Right ventricle myocardium superior (tissue), 1 donor: ENCODE measurements around the gene HMBS. TPM values are rescaled to one million over a fixed set of nuclear protein-coding genes. Genes with fewer than 3 reads are reported as not detected.
"Not testable (repeated sequence)": the region's sequence is repeated elsewhere in the genome, so short reads cannot be mapped to it uniquely, and the experiment has no call there.

Experiments used
- ATAC-seq: fragments of 200-7000 bp; cut with Tn5 transposase; one replicate; pipeline ENCODE4 v1.9.1; 2020; ENCODE audit warnings: mild to moderate bottlenecking; ENCODE audit not compliant: poor library complexity
- DNase-seq: peaks from one replicate; pipeline ENCODE4 v3.0.0-alpha.2; 2020
- intact Hi-C: fragments of 100-400 bp; cut with DNase I; formaldehyde crosslinking; loops from one replicate; pipeline ENCODE4 v1.11.2; 2022
- long read RNA-seq: library from polyadenylated mRNA; unstranded; transcript quantifications from one replicate; pipeline ENCODE4 v2.0.0, GENCODE V29; 2021
- total RNA-seq: library from RNA; stranded (reverse); fragmentation: NEBNext Ultra II Directional; extraction: Animal tissue kit (Norgen Biotek cat#: 25700); gene quantifications from one replicate; pipeline ENCODE4 v1.2.1, GENCODE V29; 2021
- donor health status: DM: no; HTN: yes; CAD: no; lungs with severe emphysema.

The HMBS gene
- total RNA-seq = 22.1 TPM
- long read RNA-seq, transcript HMBS-201 (14 exons, 1,501 nt) = major isoform, 40 of 57 reads
- long read RNA-seq, partial matches to known transcripts = 5 of 57 reads
- long read RNA-seq, other reads (novel, unspliced or antisense) = 8 of 57 reads

DNA sequence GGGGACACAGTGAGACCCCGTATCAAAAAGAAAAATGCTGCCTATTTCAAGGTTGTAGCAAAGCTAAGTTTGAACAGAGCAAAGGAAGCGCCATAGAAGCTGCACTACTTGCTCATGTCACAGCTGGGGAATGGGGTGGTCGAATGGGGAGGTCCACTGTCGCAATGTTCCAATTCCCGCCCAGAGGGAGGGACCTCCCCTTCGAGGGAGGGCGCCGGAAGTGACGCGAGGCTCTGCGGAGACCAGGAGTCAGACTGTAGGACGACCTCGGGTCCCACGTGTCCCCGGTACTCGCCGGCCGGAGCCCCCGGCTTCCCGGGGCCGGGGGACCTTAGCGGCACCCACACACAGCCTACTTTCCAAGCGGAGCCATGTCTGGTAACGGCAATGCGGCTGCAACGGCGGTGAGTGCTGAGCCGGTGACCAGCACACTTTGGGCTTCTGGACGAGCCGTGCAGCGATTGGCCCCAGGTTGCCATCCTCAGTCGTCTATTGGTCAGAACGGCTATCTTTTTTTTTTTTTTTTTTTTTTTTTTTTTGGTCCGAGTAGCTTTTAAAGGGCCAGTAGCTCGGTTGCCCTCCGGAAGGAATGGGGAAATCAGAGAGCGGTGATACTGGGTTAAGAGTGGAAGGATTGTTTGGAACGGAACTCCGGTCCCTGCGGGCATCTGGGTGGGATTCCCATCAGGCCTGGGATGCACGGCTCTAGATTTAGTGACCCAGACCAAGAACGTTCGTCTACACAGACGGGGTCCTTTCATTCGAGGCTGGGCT is at the start of gene HMBS:
Gene HMBS (plus strand): TSS at position 219 of the 774 bp plus-strand sequence. CDS start 153 bp downstream, at position 372.
- ATAC-seq (peak; percentile 98), DNase-seq (peak; percentile 96)
- intact Hi-C loops = no loop called here

DNA sequence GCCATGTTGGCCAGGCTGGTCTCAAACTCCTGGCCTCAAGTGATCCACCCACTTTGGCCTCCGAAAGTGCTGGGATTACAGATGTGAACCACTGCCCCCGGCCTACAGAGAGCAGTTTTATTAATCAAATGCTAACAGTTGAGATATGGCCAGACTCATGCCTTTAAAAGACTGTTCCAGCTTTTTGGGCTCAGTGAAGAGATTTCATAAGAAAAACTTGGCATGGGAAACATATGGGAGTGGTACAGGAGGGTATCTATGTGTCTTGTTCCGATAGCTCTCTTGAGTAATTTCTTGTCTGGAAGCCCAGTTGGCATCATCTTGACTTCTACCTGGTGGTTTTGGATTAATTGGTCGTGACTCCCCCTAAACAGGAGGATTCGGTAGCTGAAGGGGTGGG is 45.8 kb upstream of the HMBS start:
- intact Hi-C loops = no loop called here
- DNase-seq (no peak), ATAC-seq (no peak)

DNA sequence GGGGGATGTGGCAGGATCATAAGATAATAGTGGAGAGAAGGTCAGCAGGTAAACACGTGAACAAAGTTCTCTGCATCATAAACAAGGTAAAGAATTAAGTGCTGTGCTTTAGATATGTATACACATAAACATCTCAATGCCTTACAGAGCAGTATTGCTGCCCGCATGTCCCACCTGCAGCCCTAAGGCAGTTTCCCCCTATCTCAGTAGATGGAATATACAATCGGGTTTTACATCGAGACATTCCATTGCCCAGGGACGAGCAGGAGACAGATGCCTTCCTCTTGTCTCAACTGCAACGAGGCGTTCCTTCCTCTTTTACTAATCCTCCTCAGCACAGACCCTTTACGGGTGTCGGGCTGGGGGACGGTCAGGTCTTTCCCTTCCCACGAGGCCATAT is 45.2 kb upstream of the HMBS start:
- ATAC-seq, intact Hi-C loops, DNase-seq: not testable (repeated sequence)

DNA sequence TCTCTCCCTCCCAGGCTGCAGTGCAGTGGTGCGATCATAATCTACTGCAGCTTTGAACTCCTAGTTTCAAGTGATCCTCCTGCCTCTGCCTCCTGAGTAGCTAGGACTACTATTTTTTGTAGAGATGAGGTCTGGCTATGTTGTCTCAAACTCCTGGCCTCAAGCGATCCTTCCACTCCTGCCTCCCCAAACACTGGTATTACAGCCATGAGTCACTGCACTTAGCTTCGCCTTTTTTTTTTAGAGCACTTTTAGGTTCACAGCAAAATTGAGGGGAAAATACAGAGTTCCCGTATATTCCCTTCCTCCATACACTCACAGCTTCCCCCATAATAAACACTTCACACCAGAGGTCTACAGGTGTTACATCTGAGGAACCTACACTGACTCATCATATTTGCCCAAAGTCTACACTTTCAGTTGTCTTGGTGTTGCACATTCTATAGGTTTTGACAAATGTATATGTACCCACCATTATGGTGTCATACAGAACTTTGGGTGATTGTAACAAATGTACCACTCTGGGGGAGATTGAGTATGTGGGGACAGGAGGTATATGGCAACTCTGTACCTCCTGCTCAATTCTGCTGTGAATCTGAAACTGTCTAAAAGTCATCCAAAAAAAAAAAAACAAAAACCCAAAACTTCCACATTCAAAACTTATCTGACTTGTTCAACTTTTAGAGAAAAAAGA is 42.7 kb upstream of the HMBS start:
- intact Hi-C loops = no loop called here
- no peak for ATAC-seq
- no peak for DNase-seq

DNA sequence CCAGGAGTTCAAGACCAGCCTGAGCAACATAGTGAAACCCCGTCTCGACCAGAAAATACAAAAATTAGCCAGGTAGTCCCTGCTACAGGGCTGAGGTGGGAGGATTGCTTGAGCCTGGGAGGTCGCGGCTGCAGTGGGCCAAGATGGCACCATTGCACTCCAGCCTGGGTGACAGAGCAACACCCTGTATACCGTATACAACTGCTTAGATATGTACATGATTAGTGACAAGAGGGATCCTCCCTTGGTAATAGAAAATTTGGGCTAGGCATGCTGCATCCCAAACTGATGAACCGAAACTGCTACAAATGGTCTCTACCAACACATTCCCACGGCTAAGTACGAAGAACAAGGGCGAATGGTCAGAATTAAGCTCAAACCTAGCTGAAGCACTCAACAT is 41.8 kb upstream of the HMBS start:
- DNase-seq = no peak
- intact Hi-C loops = no loop called here
- no peak for ATAC-seq

DNA sequence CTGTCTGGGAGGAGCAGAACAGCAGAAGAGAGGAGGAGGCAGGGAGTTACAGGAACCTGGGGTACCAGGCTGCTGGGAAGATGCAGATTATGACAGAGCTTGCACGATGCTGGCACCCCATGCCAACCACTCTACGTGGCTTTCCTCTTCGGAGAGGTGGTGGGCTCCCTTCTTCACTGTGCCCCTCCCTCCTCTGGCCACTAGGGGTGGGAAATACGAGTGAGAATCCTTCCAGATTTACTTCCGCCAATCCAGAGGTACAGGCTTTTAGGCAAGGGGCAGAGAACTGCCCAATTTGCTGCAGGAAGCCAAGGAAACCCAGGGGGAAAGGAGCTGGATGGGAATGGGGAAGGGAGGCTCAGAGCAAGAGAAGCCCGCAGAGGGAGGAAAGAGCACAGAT is 40.0 kb upstream of the HMBS start:
- no peak for ATAC-seq
- intact Hi-C loops = no loop called here
- no peak for DNase-seq

DNA sequence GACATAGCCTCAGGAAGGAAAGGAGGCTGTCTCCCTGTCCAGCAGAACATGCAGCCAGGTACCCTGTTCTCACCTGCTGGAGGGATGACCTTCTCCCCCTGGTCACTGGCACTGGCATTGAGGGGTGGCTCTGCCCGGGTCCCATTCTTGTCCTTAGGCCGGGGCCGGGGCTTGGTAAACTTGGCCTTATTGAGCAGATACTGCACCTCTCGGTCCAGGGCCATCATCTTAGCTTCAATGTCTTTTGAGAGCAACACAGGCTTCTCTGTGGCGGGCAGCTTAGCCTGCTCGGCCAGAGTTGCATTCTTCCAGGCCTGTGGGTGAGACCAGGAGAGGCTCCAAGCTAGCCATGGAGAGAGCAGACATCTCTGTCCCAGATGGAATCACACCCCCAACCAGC is 38.2 kb upstream of the HMBS start:
- DNase-seq (no peak), ATAC-seq (no peak)
- intact Hi-C loops = no loop called here

DNA sequence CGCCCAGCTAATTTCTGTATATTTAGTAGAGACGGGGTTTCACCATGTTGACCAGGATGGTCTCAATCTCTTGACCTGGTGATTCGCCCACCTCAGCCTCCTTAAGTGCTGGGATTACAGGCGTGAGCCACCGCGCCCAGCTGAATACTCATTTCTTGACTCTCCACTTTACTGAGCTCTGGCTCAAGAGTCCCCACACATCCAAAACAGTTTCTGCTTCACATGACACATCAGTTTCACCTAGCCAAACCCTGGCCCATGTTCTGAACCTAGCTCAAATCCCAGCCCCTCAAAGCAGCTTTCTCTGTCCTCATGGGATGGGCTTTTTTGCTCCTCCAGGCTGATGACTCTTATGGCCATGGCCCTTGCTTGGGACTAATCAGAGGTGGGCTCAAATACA is 37.5 kb upstream of the HMBS start:
- ATAC-seq (no peak), DNase-seq (no peak)
- intact Hi-C loops = no loop called here

DNA sequence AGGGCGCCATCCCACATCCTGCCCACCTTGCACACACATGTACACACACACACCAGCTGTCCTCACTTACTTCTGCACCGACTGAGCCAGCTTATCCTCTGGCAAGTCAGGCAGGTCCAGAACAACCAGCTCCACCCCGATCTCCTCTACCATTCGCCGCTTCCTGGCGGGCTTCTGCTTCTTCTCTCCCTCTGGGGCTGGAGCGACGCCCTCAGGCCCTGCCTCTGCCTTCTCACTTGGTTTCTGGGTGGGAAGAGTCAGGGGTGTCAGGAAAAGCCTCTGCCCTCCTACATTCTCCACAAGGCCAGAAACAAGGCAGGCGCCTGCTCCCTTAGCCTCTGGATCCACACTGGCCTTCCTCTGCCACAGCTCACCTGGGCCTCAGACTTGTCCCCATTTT is 36.0 kb upstream of the HMBS start:
- DNase-seq (no peak), ATAC-seq (no peak)
- intact Hi-C loops = no loop called here

DNA sequence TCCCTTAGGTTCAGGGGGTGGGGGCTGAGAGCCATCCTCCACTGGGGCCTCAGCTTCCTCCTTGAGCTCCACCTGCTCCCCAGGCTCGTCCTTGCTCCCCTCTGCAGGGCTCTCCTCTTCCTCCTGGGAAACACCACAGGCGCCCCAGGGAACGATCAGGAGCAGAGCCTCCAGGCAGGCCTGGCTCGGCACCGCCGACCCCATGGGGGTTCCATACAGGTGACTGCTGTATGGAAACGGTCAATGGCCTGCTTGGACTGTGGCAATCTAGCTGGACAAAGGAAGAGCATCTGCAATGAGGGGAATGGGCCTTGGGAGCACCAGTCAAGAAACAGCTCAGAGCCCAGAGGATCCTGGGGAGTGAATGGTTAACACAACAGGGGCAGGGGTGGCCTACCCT is 35.6 kb upstream of the HMBS start:
- ATAC-seq (no peak), DNase-seq (no peak)
- intact Hi-C loops = no loop called here

DNA sequence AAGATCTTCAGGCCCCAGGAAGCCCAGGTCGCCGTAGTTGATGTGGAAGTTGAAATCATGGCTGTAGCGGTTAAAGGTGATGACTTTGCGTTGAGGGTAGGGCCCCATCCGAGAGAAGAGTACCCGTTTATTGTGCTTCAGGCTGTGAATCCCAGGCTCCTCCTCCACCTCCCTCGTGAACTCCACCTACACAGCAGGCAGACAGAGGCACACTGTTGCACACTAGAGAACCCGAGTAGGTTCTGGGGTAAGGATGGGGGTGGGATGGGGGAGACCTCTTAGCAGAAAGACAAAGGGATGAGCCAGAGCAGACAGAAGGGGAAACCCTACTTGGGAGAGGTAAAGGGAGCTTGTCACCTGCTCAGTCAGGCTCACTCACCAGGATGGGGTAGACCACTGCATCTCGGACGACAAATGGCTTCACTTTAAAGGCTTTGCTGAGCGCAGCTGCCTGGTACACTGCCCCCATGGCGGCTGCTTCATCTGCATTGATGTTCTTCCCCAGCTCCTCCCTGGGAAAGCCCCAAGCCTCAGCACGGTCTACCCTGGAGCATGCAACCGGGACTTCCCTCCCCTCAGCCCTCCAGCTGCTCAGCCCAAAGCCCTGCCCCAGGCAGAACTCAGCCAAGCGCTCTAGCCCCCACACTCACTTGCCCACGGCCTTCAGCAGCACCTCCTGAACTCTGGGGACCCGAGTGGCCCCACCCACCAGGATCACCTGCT is 33.1 kb upstream of the HMBS start:
- intact Hi-C loops = no loop called here

DNA sequence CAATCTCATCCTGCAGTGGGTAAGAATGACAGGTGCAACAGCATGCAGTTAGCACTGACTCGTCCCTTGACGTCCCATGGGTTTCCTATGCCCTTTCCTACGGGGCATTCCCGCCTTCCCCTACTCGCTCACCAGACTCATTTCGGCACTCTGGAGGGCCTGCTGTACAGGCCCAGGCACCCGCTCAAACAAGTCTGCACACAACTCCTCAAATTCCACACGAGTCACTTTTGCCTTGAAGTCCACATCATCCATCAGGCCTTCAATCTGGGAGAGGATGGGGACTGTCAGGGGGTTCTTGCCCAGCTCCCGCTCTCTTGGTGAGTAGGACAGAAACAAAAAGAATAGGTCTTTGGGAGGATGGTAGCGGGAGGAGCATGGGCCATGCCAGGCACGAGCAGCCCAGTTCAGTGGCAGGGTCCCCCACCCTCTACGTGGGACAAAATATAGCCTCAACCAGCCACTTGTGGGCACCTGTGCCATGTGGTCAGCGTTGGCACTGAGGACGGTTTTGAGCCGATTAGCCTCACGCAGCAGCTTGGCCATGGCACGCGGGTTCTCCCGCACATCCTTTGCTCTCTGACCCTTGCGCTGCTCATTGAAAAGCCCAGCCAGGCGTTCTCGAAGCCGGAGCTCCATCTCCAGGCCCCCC is 32.4 kb upstream of the HMBS start:
- intact Hi-C loops = no loop called here
- no peak for DNase-seq
- no peak for ATAC-seq

More for the DNA sequence above, 33.1 kb upstream of the HMBS start:
- ATAC-seq (no peak), DNase-seq (no peak)

DNA sequence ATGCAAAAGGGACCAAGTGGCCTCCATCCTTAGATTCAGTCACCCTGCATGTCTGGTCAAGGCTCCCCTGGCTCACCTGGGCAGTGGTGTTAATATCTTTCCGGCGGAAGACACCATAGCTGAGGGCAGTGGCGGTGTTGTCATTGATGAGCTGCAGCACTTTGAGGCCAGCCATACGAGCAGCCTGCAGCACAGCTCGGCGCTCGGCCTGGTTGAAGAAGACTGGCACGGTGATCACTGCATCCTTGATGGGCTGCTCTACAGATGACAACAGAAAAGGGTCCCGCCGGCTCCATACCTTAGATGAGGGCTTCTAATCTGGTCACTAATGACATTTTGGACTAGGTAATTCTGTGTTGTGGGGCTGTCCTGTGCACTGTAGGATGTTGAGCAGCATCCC is 30.3 kb upstream of the HMBS start:
- intact Hi-C loops = no loop called here
- no peak for DNase-seq
- ATAC-seq = no peak

DNA sequence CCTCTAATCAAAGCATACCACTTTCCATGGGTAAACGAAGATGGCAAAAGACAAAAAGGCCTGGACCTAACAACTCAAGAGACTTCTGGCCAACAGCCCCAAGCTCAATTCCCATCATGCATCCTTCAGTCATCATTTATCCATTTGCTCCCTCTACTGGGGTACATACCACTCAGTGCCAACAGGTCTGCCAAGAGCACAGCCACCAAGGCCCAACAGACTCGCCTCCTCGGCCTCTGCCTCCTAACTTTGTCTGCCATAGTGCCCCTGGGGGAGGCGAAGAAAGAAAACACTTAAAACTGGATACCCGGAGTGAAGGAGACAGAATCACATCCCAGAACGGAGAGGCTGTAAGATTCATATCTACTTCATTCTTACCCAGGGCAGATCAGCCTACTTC is 28.8 kb upstream of the HMBS start:
- intact Hi-C loops = no loop called here
- ATAC-seq (no peak), DNase-seq (no peak)

DNA sequence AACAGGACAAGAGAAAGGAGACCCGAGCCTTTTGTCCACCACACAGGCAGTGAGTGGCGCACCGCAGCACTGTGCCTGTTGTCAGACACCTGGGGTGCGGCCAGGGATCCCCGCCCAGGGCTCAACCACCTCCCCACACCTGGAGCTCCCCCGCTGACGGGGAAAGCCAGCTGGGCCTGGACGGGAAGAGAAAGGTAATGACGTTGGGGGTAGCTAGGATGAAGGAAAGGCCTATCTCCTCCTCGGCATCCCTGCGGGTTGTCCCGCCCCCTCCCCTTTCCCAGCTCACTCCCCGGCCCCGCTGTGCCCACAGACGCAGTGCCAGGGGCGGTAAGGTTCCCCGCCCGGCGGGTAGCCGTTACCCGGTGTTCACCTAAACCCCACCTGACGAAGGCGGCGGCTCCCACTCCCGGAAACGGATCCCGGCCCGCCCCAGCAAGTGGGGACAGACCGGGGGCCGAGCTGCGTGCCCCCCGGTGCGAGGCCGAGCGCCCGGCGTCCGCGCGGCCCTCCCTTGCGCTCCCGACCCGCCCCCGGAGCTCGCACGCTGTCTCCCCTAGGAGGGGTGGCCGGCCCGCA is 28.2 kb upstream of the HMBS start:
- ATAC-seq = peak; percentile 9
- intact Hi-C loops = no loop called here
- DNase-seq = no peak

DNA sequence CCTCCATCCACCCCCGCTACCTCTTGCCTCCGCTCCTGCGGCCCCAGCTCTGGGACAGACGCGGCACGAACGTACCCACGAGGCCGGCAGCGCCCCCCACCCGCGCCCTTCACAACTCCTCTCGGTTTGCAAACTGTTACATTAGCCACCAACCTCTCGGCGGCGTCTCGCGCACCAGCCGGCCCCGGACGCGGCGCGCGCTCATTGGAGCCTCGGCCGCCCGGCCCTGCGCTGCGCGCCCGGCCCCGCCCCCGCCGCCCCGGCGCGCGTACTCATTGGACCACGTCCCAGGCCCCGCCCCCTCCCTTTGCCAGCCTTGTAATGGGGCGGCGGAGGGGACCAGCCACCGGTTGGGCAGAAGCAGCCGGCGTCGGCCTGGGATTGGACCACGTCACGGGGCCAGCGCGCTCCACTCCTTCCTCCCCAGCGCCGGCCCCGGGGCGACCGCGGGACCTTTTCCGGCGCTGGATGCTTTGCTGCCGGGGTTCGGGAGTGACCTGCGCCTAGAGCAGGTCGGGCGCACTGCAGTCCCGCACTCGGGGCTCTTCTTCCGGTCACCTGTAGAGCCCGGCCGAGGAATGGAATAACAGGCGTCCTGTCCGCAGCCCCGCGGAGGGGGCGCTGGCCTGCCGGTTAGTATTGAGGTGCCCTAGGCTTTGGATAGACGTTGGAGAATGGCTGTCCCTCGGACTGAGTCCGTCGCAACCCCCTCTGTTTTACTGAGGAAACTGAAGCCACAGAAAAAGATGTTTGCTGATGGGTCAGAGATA is 27.5 kb upstream of the HMBS start, which contains the start of gene HYOU1:
Gene HYOU1 (minus strand): TSS at position 206 of the 770 bp plus-strand sequence. CDS start 1,045 bp downstream, outside the sequence.
- intact Hi-C loops = no loop called here
- ATAC-seq (peak; percentile 97), DNase-seq (peak; percentile 99)

DNA sequence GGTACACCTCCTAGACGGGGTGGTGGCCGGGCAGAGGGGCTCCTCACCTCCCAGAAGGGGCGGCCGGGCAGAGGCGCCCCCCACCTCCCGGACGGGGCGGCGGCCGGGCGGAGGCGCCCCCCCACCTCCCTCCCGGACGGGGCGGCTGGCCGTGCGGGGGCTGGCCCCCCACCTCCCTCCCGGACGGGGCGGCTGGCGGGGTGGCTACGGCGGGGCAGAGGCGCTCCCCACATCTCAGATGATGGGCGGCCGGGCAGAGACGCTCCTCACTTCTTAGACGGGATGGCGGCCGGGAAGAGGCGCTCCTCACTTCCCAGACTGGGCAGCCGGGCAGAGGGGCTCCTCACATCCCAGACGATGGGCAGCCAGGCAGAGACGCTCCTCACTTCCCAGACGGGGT is 25.6 kb upstream of the HMBS start:
- ATAC-seq, DNase-seq, intact Hi-C loops: not testable (repeated sequence)

DNA sequence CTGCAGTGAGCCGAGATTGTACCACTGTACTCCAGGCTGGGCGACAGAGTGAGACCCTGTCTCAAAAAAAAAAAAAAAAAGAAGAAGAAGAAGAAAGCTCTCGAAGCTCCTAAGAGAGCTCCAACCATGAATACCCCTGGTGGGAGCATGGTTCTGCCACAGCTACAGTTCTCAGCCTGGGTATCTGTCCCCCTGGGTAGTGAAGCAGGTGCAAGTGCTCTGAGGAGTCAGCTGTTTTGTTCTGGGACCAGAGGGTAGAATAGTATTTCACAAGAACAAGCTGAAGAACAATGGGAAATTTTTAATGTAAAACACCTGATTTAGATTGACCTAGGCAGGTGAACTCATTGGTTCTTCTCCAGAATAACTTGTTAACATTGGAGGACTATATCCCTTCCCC is 23.4 kb upstream of the HMBS start:
- intact Hi-C loops = no loop called here
- no peak for DNase-seq
- ATAC-seq = no peak
